ENCODE measurements around the gene SWAP70. TPM values are rescaled to one million over a fixed set of nuclear protein-coding genes. Genes with fewer than 3 reads are reported as not detected.

SWAP70 gene
- total and polyA plus RNA-seq, 10 of the 15 experiments (the other 5 are each of a cell fraction or from before 2014, with no cell fraction given): 20.6 to 62.4 (median 41.7) TPM

DNA sequence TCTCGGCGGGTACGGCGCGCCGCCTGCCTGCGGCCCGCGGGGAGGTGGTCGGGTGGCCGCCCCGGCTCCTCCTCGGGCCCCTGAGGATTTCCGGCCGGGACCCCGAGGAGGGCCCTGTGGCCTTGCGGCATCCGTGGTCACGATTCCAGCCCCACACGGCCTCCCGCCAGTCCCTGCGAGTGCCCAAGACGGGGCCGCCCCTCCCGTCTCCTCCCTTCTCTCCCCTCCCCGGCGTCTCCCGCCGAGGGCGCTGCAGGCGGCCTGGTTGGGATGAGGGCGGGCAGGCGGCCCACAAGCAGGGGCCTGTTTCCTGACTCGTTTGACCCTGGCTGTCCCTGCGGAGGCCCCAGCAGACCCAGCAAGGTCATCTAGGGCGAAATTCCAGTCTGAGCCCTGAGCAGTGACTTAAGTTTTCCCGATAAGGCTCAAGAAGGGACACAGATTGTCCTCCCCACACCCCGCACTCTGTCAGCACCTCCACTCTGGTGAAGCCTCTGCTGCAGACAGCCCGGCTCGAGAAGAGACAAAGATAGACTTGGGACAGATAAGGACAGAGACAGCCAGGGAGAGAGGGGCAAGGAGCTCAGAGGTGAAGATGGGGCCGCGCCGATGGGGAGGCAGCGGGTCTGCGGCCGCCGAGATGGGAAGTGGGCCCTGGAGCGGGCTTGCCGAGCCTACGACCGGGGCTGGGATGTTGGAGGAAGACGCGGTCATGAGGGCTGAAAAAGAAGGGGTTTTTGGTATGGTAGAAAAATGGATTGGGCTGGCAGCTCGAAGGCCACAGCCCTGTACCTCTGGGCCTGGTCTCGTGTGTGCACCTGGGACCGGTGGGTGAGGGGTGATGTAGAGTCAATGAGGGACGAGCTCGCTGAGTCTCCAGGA, 95.0 kb downstream of the SWAP70 start (continued):
- no peak for TF ChIP-seq BCL11A (IDR thresholded peaks at IDR 0.05; ENCODE audit: low read depth, low read length)
- TF ChIP-seq JUNB (IDR thresholded peaks at IDR 0.05): no peak

GRCh38 chr11:9759519-9760192, 95.8 kb downstream of the SWAP70 start:
- FAIRE-seq: no peak
- TF ChIP-seq HDGF (IDR thresholded peaks at IDR 0.05) (no peak), NFXL1 (IDR thresholded peaks at IDR 0.05; ENCODE audit: borderline replicate concordance) (no peak), MYB (IDR thresholded peaks at IDR 0.05; ENCODE audit: borderline replicate concordance, low read depth, low read length) (no peak), MTA2 (IDR thresholded peaks at IDR 0.05; ENCODE audit: low read depth) (0 out of 2 replicates have a peak, but pooled peaks have one; percentile 18), NFYA (IDR thresholded peaks at IDR 0.05; ENCODE audit: borderline replicate concordance, low read depth, low read length) (no peak), SMARCA5 (IDR thresholded peaks at IDR 0.05) (no peak), ZNF384 (IDR thresholded peaks at IDR 0.05; ENCODE audit: borderline replicate concordance, low read depth, low read length) (no peak), EED (IDR thresholded peaks at IDR 0.05; ENCODE audit: low read depth) (no peak), ZNF687 (IDR thresholded peaks at IDR 0.05) (0 out of 2 replicates have a peak, but pooled peaks have one; percentile 30), MEF2B (IDR thresholded peaks at IDR 0.05; ENCODE audit: partially characterized antibody, poor library complexity, severe bottlenecking) (peak; percentile 70), ATF2 (IDR thresholded peaks at IDR 0.05; ENCODE audit: low read length) (no peak)
- TF ChIP-seq, protein P1, sequence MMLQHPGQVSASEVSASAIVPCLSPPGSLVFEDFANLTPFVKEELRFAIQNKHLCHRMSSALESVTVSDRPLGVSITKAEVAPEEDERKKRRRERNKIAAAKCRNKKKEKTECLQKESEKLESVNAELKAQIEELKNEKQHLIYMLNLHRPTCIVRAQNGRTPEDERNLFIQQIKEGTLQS (IDR thresholded peaks at IDR 0.05; ENCODE audit: borderline replicate concordance, extremely low read depth, low read depth, low read length): no peak

More at GRCh38 chr11:9759519-9760192, 95.8 kb downstream of the SWAP70 start:
- Histone ChIP-seq H3K9ac (ENCODE audit: control insufficient read depth, insufficient read depth, low read length) (no peak overlapping the region), H3K27me3 (replicated peaks in 1 of 2; ENCODE audit: control insufficient read depth in 2 of 2, insufficient read depth in 2 of 2, low read length in 1 of 2) (no peaks in the 10 kb centered on the region), H3K27ac (ENCODE audit: control insufficient read depth, insufficient read depth) (no peak overlapping the region), H3K4me1 (ENCODE audit: control insufficient read depth, insufficient read depth, low read length) (peaks cover 37% of the 10 kb centered on the region), H3K4me2 (ENCODE audit: control insufficient read depth, insufficient read depth) (peak overlapping the region; percentile 92), H3K4me3 (no peak overlapping the region), H3K36me3 (ENCODE audit: control insufficient read depth in 2 of 2, insufficient read depth in 2 of 2, low read length in 1 of 2) (no peaks in the 10 kb centered on the region), H3K9me3 (replicated peaks; ENCODE audit: control insufficient read depth, insufficient read depth, low read length) (no peaks in the 10 kb centered on the region), H4K20me1 (ENCODE audit: control insufficient read depth, insufficient read depth) (no peaks in the 10 kb centered on the region), H2AFZ (ENCODE audit: control insufficient read depth, low read depth, low read length) (peak overlapping the region; percentile 3; the same call in 1 of the 2 replicates), H3K79me2 (ENCODE audit: control insufficient read depth, insufficient read depth, low read length) (no peaks in the 10 kb centered on the region)
- no TSS peak for BruUV-seq (replicated peaks)
- in situ Hi-C loops (cut with MboI) (loop anchor here (5.0 to 10.0 kb wide), 3 partner anchors 218 to 565 kb away; partner anchors contain the start of gene SBF2), intact Hi-C loops (cut with micrococcal nuclease; ENCODE audit: unreplicated experiment) (loop anchor here (2.0 to 5.0 kb wide), 4 partner anchors 78 to 563 kb away; no protein-coding TSS in a partner anchor)
- ChIA-PET RAD21 (ENCODE audit: unreplicated experiment) (interaction anchor here (0.5 to 3.6 kb wide), 14 partner anchors 11 to 558 kb away, joined by 3 to 21 read pairs (median 4); no protein-coding TSS in a partner anchor), CTCF (interaction anchor here (0.7 to 3.4 kb wide), 14 partner anchors 8 to 607 kb away, joined by 3 to 27 read pairs (median 4); no protein-coding TSS in a partner anchor), SMC1A (ENCODE audit: uncharacterized antibody, unreplicated experiment) (interaction anchor here (0.6 to 2.2 kb wide), 7 partner anchors 8 to 545 kb away, joined by 3 to 8 read pairs (median 3); partner anchors contain the start of gene ADM), POLR2A (interaction anchor here (0.6 kb wide), 2 partner anchors 74 to 1142 kb away, joined by 3 read pairs; no protein-coding TSS in a partner anchor)
- WGBS (ENCODE audit: insufficient coverage, insufficient replicate concordance, low lambda C conversion rate, missing lambda C conversion rate): 37% methylated on average over 10 of the region's 10 CpGs
- DNase-seq (ENCODE audit: low read depth, low spot score) (peak; percentile 74), ATAC-seq (peak; percentile 58)

Measured in GM12878 (cell line).